HepG2 (cell line): Measurements from ENCODE around the gene ZNF786. TPM values are rescaled to one million over a fixed set of nuclear protein-coding genes. Genes with fewer than 3 reads are reported as not detected.

Source experiments
- CBX5 ChIP-seq: sonication (generic); formaldehyde crosslinking; IDR thresholded peaks from 2 replicates; pipeline ENCODE4 v1.4.0; 2020; ENCODE audit warnings: missing genetic modification reagents, borderline replicate concordance
- CREB1 ChIP-seq, 2 experiments: fragments of 450-650 bp in 1 of 2; IDR thresholded peaks; 2 replicates each; pipeline ENCODE4 v1.6.1; 2016 to 2017; ENCODE audit warnings: control low read depth in 1 of 2, mild to moderate bottlenecking in 1 of 2, missing compliant biosample characterization in 1 of 2, missing genetic modification characterization in 1 of 2
- HMG20B ChIP-seq: conservative IDR thresholded peaks from 2 replicates; pipeline ENCODE4 v1.6.1; 2016; ENCODE audit warnings: missing genetic modification reagents, missing compliant biosample characterization
- MAZ ChIP-seq, 2 experiments: sonication (generic) in 1 of 2; formaldehyde crosslinking in 1 of 2; IDR thresholded peaks; 2 replicates each; pipeline versions ENCODE4 v1.5.0 to v1.6.1; 2012 to 2020; ENCODE audit warnings: low read depth in 2 of 2, mild to moderate bottlenecking in 2 of 2, borderline replicate concordance in 1 of 2, improper control_type of control experiment in 1 of 2, low read length in 1 of 2, missing genetic modification reagents in 1 of 2, moderate library complexity in 1 of 2
- NFKB2 ChIP-seq: sonication (generic); formaldehyde crosslinking; IDR thresholded peaks from 2 replicates; pipeline ENCODE4 v1.4.0; 2020; ENCODE audit warnings: missing genetic modification reagents, borderline replicate concordance
- NONO ChIP-seq, 2 experiments: fragments of 450-650 bp in 1 of 2; sonication (generic) in 1 of 2; formaldehyde crosslinking in 1 of 2; IDR thresholded peaks in 1 of 2; conservative IDR thresholded peaks in 1 of 2; 2 replicates each; pipeline versions ENCODE4 v1.6.1 to v1.8.0; 2017 to 2022; ENCODE audit warnings: mild to moderate bottlenecking in 1 of 2, missing genetic modification reagents in 1 of 2, moderate library complexity in 1 of 2
- RBM22 ChIP-seq: fragments of 200-400 bp; formaldehyde crosslinking; optimal IDR thresholded peaks from 2 replicates; pipeline ENCODE3; 2017; ENCODE audit warnings: mild to moderate bottlenecking, low read length, moderate library complexity
- REXO4 ChIP-seq: sonication (generic); formaldehyde crosslinking; IDR thresholded peaks from 2 replicates; pipeline ENCODE4 v1.8.0; 2022; ENCODE audit warnings: missing genetic modification reagents, mild to moderate bottlenecking, borderline replicate concordance
- RFX5 ChIP-seq: IDR thresholded peaks from 2 replicates; pipeline ENCODE4 v1.6.1; 2011; ENCODE audit warnings: low read depth, low read length, improper control_type of control experiment
- SMARCC2 ChIP-seq: fragments of 450-650 bp; IDR thresholded peaks from 2 replicates; pipeline ENCODE4 v1.6.1; 2017; ENCODE audit warnings: antibody characterized with exemption, mild to moderate bottlenecking
- SMYD3 ChIP-seq: sonication (generic); formaldehyde crosslinking; IDR thresholded peaks from 2 replicates; pipeline ENCODE4 v1.8.1; 2023; ENCODE audit warnings: mild to moderate bottlenecking, missing genetic modification reagents
- SNRNP70 ChIP-seq: fragments of 200-400 bp; formaldehyde crosslinking; IDR thresholded peaks from 2 replicates; pipeline ENCODE4 v1.6.1; 2017; ENCODE audit warnings: mild to moderate bottlenecking, low read depth, low read length, moderate library complexity
- TCF12 ChIP-seq, 2 experiments: fragments of 450-650 bp in 1 of 2; sonication (generic) in 1 of 2; formaldehyde crosslinking in 1 of 2; IDR thresholded peaks; 2 replicates each; pipeline versions ENCODE4 v1.6.1 to v1.8.0; 2017 to 2022; ENCODE audit warnings: antibody characterized with exemption in 1 of 2, mild to moderate bottlenecking in 1 of 2, missing genetic modification reagents in 1 of 2, moderate library complexity in 1 of 2
- YY1 ChIP-seq: IDR thresholded peaks from 2 replicates; pipeline ENCODE4 v1.6.1; 2011; ENCODE audit warnings: low read length, low read depth, moderate library complexity, mild to moderate bottlenecking; ENCODE audit not compliant: insufficient read depth, insufficient replicate concordance
- ZBTB21 ChIP-seq: sonication (generic); formaldehyde crosslinking; IDR thresholded peaks from 2 replicates; pipeline ENCODE4 v1.4.0; 2020; ENCODE audit warnings: missing genetic modification reagents
- ZNF10 ChIP-seq: sonication (generic); formaldehyde crosslinking; IDR thresholded peaks from 2 replicates; pipeline ENCODE4 v1.4.0; 2020; ENCODE audit warnings: mild to moderate bottlenecking, low read depth, missing genetic modification reagents, borderline replicate concordance
- ZNF234 ChIP-seq: sonication (generic); formaldehyde crosslinking; conservative IDR thresholded peaks from 2 replicates; pipeline ENCODE4 v1.5.1; 2020; ENCODE audit warnings: mild to moderate bottlenecking, missing genetic modification reagents
- ZNF382 ChIP-seq: sonication (generic); formaldehyde crosslinking; IDR thresholded peaks from 2 replicates; pipeline ENCODE4 v1.5.0; 2020; ENCODE audit warnings: missing genetic modification reagents, mild to moderate bottlenecking, borderline replicate concordance
- ZNF558 ChIP-seq: sonication (generic); formaldehyde crosslinking; IDR thresholded peaks from 2 replicates; pipeline ENCODE4 v1.9.0; 2022; ENCODE audit warnings: mild to moderate bottlenecking, missing genetic modification reagents, borderline replicate concordance
- ZNF709 ChIP-seq: sonication (generic); formaldehyde crosslinking; IDR thresholded peaks from 2 replicates; pipeline ENCODE4 v1.5.0; 2020; ENCODE audit warnings: mild to moderate bottlenecking, missing genetic modification reagents
- ZNF773 ChIP-seq: sonication (generic); formaldehyde crosslinking; IDR thresholded peaks from 2 replicates; pipeline ENCODE4 v1.4.0; 2020; ENCODE audit warnings: missing genetic modification reagents, borderline replicate concordance
- ZNF782 ChIP-seq: sonication (generic); formaldehyde crosslinking; IDR thresholded peaks from 2 replicates; pipeline ENCODE4 v1.4.0; 2020; ENCODE audit warnings: missing genetic modification reagents, mild to moderate bottlenecking, borderline replicate concordance
- ZNF816 ChIP-seq: sonication (generic); formaldehyde crosslinking; IDR thresholded peaks from 2 replicates; pipeline ENCODE4 v1.8.0; 2022; ENCODE audit warnings: missing genetic modification reagents, mild to moderate bottlenecking, borderline replicate concordance
- polyA plus RNA-seq, 8 experiments: library from polyadenylated mRNA; depleted of rRNA in 3 of 8; stranded (reverse) in 7 of 8; unstranded in 1 of 8; fragments of >200 nt; fragmentation: Illumina TruSeq in 4 of 8; extraction: Trizol in 4 of 8; gene quantifications; 2 replicates each; pipeline versions ENCODE4 v1.2.1 to v1.2.3, GENCODE V29; 2011 to 2016; ENCODE audit warnings: low read depth in 4 of 8, missing spikeins in 1 of 8, mixed read lengths in 1 of 8; ENCODE audit not compliant: insufficient read depth in 1 of 8
- total RNA-seq, 5 experiments: library from RNA; depleted of rRNA; stranded (reverse); fragments of >200 nt; fragmentation: Illumina TruSeq; extraction: Trizol; gene quantifications; 2 replicates each; pipeline ENCODE4 v1.2.3, GENCODE V29; 2016; ENCODE audit warnings: low read depth in 1 of 5
- TF ChIP-seq, protein P1 (sequence below): sonication (generic); formaldehyde crosslinking; IDR thresholded peaks from 2 replicates; pipeline ENCODE4 v1.5.1; 2020; ENCODE audit warnings: missing genetic modification reagents, mild to moderate bottlenecking, borderline replicate concordance
- TF ChIP-seq, protein P2 (sequence below): sonication (generic); formaldehyde crosslinking; IDR thresholded peaks from 2 replicates; pipeline ENCODE4 v1.5.0; 2020; ENCODE audit warnings: missing genetic modification reagents

ZNF786 gene
- total and polyA plus RNA-seq, 2 of the 13 experiments (the other 11 are each of a cell fraction or from before 2014, with no cell fraction given), result 2.0 to 4.0 TPM

DNA sequence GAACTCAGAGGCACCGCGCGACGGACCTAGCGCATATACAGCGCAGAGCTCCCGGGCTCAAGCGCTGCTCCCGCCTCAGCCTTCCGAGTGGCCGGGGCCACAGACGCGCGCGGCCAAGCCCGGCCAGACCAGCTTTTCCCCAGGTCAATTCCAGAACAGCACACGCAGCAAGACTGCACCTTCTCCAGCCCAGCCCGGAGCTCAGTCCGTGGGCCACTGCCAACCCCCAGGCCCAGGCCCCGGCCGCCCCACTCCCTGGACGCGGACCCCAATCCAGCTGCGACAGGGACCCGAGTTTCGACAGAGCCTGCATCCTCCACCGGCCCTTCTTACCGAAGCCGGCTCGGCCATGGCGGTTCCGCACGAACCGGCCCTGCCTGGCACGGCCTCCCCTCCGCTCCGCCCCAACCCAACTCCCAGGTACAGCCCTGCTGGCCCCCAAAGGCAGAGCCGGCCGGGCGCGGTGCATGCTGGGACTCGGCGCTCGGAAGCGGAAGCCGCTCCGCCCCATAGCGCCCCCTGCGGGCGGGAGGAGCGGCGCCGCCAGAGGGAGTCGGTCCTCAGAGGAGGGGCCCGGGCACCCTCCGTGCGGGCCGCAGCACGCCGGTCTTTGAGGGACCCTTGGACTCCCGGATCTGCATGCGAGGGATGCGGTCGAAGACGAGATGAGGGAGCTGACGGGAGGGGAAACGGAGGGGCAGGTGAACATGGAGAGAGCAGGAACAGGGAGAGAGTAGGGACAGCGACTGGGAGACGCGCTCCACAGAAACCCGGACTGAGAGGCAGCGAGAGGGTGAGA lies 35.5 kb upstream of the ZNF786 start, which contains the start of gene ZNF425 (continued):
- TF ChIP-seq HMG20B (CRISPR knock-in tag), result no peak; the same call in 1 of the 2 replicates
- no peak for TF ChIP-seq NONO (IDR thresholded peaks at IDR 0.05)
- peak; percentile 99 for TF ChIP-seq NONO (CRISPR knock-in tag; conservative IDR thresholded peaks at IDR 0.05)
- TF ChIP-seq RBM22, result peak; percentile 40
- TF ChIP-seq ZNF382, result no peak
- no peak for TF ChIP-seq NFKB2 (CRISPR knock-in tag)
- TF ChIP-seq ZBTB21 (CRISPR knock-in tag), result no peak
- peak; percentile 92 for TF ChIP-seq ZNF773
- no peak for TF ChIP-seq RFX5
- peak; percentile 57; the same call in 1 of the 2 replicates for TF ChIP-seq ZNF558 (CRISPR knock-in tag)
- peak; percentile 77; the same call in 1 of the 2 replicates for TF ChIP-seq MAZ (IDR thresholded peaks at IDR 0.05; ENCODE audit: borderline replicate concordance, low read depth, low read length)
- peak; percentile 99 for TF ChIP-seq MAZ (CRISPR knock-in tag; IDR thresholded peaks at IDR 0.05; ENCODE audit: low read depth)
- TF ChIP-seq ZNF816 (CRISPR knock-in tag), result 0 out of 2 replicates have a peak, but pooled peaks have one; percentile 92
- no peak for TF ChIP-seq SMYD3 (CRISPR knock-in tag)
- no peak for TF ChIP-seq SMARCC2
- TF ChIP-seq ZNF10 (CRISPR knock-in tag), result no peak
- no peak for TF ChIP-seq CREB1 (IDR thresholded peaks at IDR 0.05)
- TF ChIP-seq CREB1 (CRISPR knock-in tag; IDR thresholded peaks at IDR 0.05), result 0 out of 2 replicates have a peak, but pooled peaks have one; percentile 30
- TF ChIP-seq YY1, result peak; percentile 90
- TF ChIP-seq ZNF234 (CRISPR knock-in tag), result 0 out of 2 replicates have a peak, but pooled peaks have one; percentile 10
- TF ChIP-seq ZNF782 (CRISPR knock-in tag), result peak; percentile 93; the same call in 1 of the 2 replicates
- peak; percentile 90 for TF ChIP-seq ZNF709 (CRISPR knock-in tag)
- TF ChIP-seq SNRNP70, result no peak
- no peak; the same call in 1 of the 2 replicates for TF ChIP-seq REXO4 (CRISPR knock-in tag)
- TF ChIP-seq, protein P1, sequence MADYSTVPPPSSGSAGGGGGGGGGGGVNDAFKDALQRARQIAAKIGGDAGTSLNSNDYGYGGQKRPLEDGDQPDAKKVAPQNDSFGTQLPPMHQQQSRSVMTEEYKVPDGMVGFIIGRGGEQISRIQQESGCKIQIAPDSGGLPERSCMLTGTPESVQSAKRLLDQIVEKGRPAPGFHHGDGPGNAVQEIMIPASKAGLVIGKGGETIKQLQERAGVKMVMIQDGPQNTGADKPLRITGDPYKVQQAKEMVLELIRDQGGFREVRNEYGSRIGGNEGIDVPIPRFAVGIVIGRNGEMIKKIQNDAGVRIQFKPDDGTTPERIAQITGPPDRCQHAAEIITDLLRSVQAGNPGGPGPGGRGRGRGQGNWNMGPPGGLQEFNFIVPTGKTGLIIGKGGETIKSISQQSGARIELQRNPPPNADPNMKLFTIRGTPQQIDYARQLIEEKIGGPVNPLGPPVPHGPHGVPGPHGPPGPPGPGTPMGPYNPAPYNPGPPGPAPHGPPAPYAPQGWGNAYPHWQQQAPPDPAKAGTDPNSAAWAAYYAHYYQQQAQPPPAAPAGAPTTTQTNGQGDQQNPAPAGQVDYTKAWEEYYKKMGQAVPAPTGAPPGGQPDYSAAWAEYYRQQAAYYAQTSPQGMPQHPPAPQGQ (CRISPR knock-in tag), result no peak
- 0 out of 2 replicates have a peak, but pooled peaks have one; percentile 58 for TF ChIP-seq CBX5 (CRISPR knock-in tag)
- TF ChIP-seq, protein P2, sequence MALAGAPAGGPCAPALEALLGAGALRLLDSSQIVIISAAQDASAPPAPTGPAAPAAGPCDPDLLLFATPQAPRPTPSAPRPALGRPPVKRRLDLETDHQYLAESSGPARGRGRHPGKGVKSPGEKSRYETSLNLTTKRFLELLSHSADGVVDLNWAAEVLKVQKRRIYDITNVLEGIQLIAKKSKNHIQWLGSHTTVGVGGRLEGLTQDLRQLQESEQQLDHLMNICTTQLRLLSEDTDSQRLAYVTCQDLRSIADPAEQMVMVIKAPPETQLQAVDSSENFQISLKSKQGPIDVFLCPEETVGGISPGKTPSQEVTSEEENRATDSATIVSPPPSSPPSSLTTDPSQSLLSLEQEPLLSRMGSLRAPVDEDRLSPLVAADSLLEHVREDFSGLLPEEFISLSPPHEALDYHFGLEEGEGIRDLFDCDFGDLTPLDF (CRISPR knock-in tag), result no peak; the same call in 1 of the 2 replicates
- TF ChIP-seq TCF12 (IDR thresholded peaks at IDR 0.05), result no peak
- peak; percentile 22; the same call in 1 of the 2 replicates for TF ChIP-seq TCF12 (CRISPR knock-in tag; IDR thresholded peaks at IDR 0.05)
